ENCODE results near the gene HECTD4. TPM values are rescaled to one million over a fixed set of nuclear protein-coding genes. Genes with fewer than 3 reads are reported as not detected.
"Not testable (repeated sequence)": the region's sequence is repeated elsewhere in the genome, so short reads cannot be mapped to it uniquely, and the experiment has no call there.

HECTD4 gene
- total RNA-seq, 1 experiment from 2014 or later: 51.3 TPM

DNA sequence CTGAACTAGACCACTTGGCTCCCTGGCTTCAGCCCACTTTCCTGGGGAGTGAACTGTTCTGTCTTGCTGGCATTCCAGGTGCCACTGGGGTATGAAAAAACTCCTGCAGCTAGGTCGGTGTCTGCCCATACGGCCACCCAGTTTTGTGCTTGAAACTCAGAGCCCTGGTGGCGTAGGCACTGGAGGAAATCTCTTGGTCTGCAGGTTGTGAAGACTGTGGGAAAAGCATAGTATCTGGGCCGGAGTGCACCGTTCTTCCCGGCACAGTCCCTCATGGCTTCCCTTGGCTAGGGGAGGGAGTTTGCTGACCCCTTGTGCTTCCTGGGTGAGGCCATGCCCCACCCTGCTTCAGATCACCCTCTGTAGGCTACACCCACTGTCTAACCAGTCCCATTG is 223.1 kb downstream of the HECTD4 start:
- DNase-seq (ENCODE audit: low read depth, low spot score): no peak
- POLR2A ChIA-PET: no interaction called here
- Histone ChIP-seq H3K4me3 (ENCODE audit: low read depth in 2 of 2, low read length in 2 of 2) (no peak overlapping the region), H3K27ac (ENCODE audit: low read length) (no peak overlapping the region), H3K36me3 (ENCODE audit: control insufficient read depth, insufficient read depth, low read length) (no peaks in the 10 kb centered on the region), H3K4me1 (ENCODE audit: control insufficient read depth, insufficient read depth, low read length) (no peaks in the 10 kb centered on the region), H3K9me3 (ENCODE audit: control insufficient read depth, insufficient read depth, low read depth, low read length) (no peaks in the 10 kb centered on the region), H3K27me3 (ENCODE audit: control insufficient read depth, insufficient read depth, low read length) (no peaks in the 10 kb centered on the region)
- ATAC-seq: no peak
- in situ Hi-C loops (cut with HindIII; ENCODE audit: low pct_unique_long_range_greater_than_20kb, low sequenced_read_pairs): no loop called here
- TF ChIP-seq, protein P1, sequence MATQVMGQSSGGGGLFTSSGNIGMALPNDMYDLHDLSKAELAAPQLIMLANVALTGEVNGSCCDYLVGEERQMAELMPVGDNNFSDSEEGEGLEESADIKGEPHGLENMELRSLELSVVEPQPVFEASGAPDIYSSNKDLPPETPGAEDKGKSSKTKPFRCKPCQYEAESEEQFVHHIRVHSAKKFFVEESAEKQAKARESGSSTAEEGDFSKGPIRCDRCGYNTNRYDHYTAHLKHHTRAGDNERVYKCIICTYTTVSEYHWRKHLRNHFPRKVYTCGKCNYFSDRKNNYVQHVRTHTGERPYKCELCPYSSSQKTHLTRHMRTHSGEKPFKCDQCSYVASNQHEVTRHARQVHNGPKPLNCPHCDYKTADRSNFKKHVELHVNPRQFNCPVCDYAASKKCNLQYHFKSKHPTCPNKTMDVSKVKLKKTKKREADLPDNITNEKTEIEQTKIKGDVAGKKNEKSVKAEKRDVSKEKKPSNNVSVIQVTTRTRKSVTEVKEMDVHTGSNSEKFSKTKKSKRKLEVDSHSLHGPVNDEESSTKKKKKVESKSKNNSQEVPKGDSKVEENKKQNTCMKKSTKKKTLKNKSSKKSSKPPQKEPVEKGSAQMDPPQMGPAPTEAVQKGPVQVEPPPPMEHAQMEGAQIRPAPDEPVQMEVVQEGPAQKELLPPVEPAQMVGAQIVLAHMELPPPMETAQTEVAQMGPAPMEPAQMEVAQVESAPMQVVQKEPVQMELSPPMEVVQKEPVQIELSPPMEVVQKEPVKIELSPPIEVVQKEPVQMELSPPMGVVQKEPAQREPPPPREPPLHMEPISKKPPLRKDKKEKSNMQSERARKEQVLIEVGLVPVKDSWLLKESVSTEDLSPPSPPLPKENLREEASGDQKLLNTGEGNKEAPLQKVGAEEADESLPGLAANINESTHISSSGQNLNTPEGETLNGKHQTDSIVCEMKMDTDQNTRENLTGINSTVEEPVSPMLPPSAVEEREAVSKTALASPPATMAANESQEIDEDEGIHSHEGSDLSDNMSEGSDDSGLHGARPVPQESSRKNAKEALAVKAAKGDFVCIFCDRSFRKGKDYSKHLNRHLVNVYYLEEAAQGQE (IDR thresholded peaks at IDR 0.05; ENCODE audit: insufficient read depth in 1 of 2, low read depth in 2 of 2, low read length in 1 of 2): no peak
- TF ChIP-seq TCF7L2 (IDR thresholded peaks at IDR 0.05; ENCODE audit: low read depth, low read length) (no peak), POLR2AphosphoS5 (IDR thresholded peaks at IDR 0.05; ENCODE audit: low read depth, low read length) (no peak), SIN3A (IDR thresholded peaks at IDR 0.05; ENCODE audit: borderline replicate concordance, insufficient read depth, low read depth, low read length) (no peak)
- TF ChIP-seq, protein P2, sequence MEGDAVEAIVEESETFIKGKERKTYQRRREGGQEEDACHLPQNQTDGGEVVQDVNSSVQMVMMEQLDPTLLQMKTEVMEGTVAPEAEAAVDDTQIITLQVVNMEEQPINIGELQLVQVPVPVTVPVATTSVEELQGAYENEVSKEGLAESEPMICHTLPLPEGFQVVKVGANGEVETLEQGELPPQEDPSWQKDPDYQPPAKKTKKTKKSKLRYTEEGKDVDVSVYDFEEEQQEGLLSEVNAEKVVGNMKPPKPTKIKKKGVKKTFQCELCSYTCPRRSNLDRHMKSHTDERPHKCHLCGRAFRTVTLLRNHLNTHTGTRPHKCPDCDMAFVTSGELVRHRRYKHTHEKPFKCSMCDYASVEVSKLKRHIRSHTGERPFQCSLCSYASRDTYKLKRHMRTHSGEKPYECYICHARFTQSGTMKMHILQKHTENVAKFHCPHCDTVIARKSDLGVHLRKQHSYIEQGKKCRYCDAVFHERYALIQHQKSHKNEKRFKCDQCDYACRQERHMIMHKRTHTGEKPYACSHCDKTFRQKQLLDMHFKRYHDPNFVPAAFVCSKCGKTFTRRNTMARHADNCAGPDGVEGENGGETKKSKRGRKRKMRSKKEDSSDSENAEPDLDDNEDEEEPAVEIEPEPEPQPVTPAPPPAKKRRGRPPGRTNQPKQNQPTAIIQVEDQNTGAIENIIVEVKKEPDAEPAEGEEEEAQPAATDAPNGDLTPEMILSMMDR (IDR thresholded peaks at IDR 0.05): no peak
- CTCF ChIA-PET: interaction anchor here (0.6 kb wide), 1 partner anchor 50 kb away, joined by 9 read pairs; no protein-coding TSS in a partner anchor
- no TSS peak for BruUV-seq (replicated peaks)
- intact Hi-C loops (cut with micrococcal nuclease; ENCODE audit: unreplicated experiment): no loop called here

DNA sequence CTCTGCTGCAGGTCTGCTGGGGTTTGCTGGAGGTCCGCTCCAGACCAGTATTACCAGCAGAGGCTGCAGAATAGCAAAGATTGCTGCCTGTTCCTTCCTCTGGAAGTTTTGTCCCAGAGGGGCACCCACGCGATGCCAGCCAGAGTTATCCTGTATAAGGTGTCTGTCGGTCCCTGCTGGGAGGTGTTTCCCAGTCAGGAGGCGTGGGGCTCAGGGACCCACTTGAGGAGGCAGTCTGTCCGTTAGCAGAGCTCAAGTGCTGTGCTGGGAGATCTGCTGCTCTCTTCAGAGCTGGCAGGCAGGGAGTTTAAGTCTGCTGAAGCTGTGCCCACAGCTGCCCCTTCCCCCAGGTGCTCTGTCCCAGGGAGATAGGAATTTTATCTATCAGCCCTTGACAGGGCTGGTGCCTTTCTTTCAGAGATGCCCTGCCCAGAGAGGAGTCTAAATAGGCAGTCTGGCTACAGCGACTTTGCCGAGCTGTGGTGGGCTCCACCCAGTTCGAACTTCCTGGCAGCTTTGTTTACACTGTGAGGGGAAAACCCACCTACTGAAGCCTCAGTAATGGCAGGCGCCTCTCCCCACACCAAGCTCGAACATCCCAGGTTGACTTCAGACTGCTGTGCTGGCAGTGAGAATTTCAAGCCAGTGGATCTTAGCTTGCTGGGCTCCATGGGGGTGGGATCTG is 223.6 kb downstream of the HECTD4 start:
- H3K27me3 ChIP-seq (ENCODE audit: control insufficient read depth, insufficient read depth, low read length); H3K9me3 ChIP-seq (ENCODE audit: control insufficient read depth, insufficient read depth, low read depth, low read length); BruUV-seq (replicated peaks); ATAC-seq; H3K27ac ChIP-seq (ENCODE audit: low read length); H3K4me1 ChIP-seq (ENCODE audit: control insufficient read depth, insufficient read depth, low read length); in situ Hi-C loops (cut with HindIII; ENCODE audit: low pct_unique_long_range_greater_than_20kb, low sequenced_read_pairs); H3K36me3 ChIP-seq (ENCODE audit: control insufficient read depth, insufficient read depth, low read length); POLR2A ChIA-PET; intact Hi-C loops (cut with micrococcal nuclease; ENCODE audit: unreplicated experiment); H3K4me3 ChIP-seq (ENCODE audit: low read depth in 2 of 2, low read length in 2 of 2); DNase-seq (ENCODE audit: low read depth, low spot score): not testable (repeated sequence)
- CTCF ChIA-PET: interaction anchor here (0.6 kb wide), 1 partner anchor 49 kb away, joined by 9 read pairs; no protein-coding TSS in a partner anchor

DNA sequence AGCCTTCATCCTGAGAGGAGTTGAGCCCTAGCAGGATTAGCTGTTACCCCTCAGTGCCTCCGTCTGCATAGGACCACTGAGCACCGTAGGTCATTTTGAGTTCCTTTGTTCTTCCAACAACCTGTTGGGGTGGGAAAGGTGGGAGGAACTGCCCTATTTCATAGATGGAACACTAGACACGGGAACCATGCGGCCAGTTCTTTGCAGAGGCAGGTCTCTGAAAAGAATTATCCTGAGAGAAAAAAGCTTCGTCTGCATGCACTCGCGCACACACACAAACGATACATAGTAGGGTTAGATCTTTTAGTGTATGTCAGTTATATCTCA is 228.4 kb downstream of the HECTD4 start:
- CTCF ChIA-PET: no interaction called here
- Histone ChIP-seq H3K36me3 (ENCODE audit: control insufficient read depth, insufficient read depth, low read length) (peaks cover 2% of the 10 kb centered on the region; the same call in 1 of the 2 replicates), H3K4me3 (ENCODE audit: low read depth in 2 of 2, low read length in 2 of 2) (no peak overlapping the region), H3K4me1 (ENCODE audit: control insufficient read depth, insufficient read depth, low read length) (no peaks in the 10 kb centered on the region), H3K9me3 (ENCODE audit: control insufficient read depth, insufficient read depth, low read depth, low read length) (no peaks in the 10 kb centered on the region), H3K27ac (ENCODE audit: low read length) (no peak overlapping the region), H3K27me3 (ENCODE audit: control insufficient read depth, insufficient read depth, low read length) (no peaks in the 10 kb centered on the region)
- BruUV-seq (replicated peaks): no TSS peak
- POLR2A ChIA-PET: no interaction called here
- ATAC-seq (no peak), DNase-seq (ENCODE audit: low read depth, low spot score) (no peak)
- intact Hi-C loops (cut with micrococcal nuclease; ENCODE audit: unreplicated experiment): no loop called here
- in situ Hi-C loops (cut with HindIII; ENCODE audit: low pct_unique_long_range_greater_than_20kb, low sequenced_read_pairs): no loop called here
- TF ChIP-seq SIN3A (IDR thresholded peaks at IDR 0.05; ENCODE audit: borderline replicate concordance, insufficient read depth, low read depth, low read length): no peak
- no peak for TF ChIP-seq TCF7L2 (IDR thresholded peaks at IDR 0.05; ENCODE audit: low read depth, low read length)
- TF ChIP-seq, protein P2 (IDR thresholded peaks at IDR 0.05): no peak
- TF ChIP-seq, protein P1 (IDR thresholded peaks at IDR 0.05; ENCODE audit: insufficient read depth in 1 of 2, low read depth in 2 of 2, low read length in 1 of 2): no peak
- no peak for TF ChIP-seq POLR2AphosphoS5 (IDR thresholded peaks at IDR 0.05; ENCODE audit: low read depth, low read length)

Measured in Panc1 (cell line).